ENCODE data around the gene APOBEC3C. TPM values are rescaled to one million over a fixed set of nuclear protein-coding genes. Genes with fewer than 3 reads are reported as not detected.

The APOBEC3C gene
- total RNA-seq, 1 experiment from 2014 or later, result 32.1 TPM

GRCh38 chr22:38968801-38969200 lies 45.3 kb upstream of the APOBEC3C start:
- Histone ChIP-seq H2BK20ac (ENCODE audit: low read depth, low read length, poor library complexity, severe bottlenecking) (no peak overlapping the region), H2AFZ (ENCODE audit: low read length) (no peak overlapping the region)
- DNase-seq, result no peak

More at GRCh38 chr22:38968801-38969200, 45.3 kb upstream of the APOBEC3C start:
- Histone ChIP-seq H3K4ac (ENCODE audit: low read depth, low read length) (no peak overlapping the region), H2BK5ac (ENCODE audit: insufficient read length, low read length) (no peak overlapping the region), H2BK12ac (ENCODE audit: insufficient read length, low read depth, low read length) (no peak overlapping the region), H3K4me1 (ENCODE audit: insufficient read depth, low read length) (no peaks in the 10 kb centered on the region; the same call in 1 of the 2 replicates), H3K23me2 (ENCODE audit: insufficient read length, low read depth, low read length, poor library complexity, severe bottlenecking) (no peaks in the 10 kb centered on the region), H2BK120ac (ENCODE audit: low read depth, low read length, poor library complexity, severe bottlenecking) (no peak overlapping the region), H4K5ac (ENCODE audit: insufficient read length, low read depth, low read length) (no peak overlapping the region), H4K20me1 (ENCODE audit: control insufficient read depth, insufficient read depth, insufficient read length) (no peaks in the 10 kb centered on the region), H4K91ac (ENCODE audit: insufficient read length, low read depth, low read length) (no peak overlapping the region), H2BK15ac (ENCODE audit: low read depth, low read length) (no peak overlapping the region), H3K79me1 (ENCODE audit: insufficient read depth, low read depth, low read length, poor library complexity, severe bottlenecking) (no peaks in the 10 kb centered on the region), H3K9ac (ENCODE audit: extremely low read depth, insufficient read length, low read length) (no peak overlapping the region), H3K27ac (ENCODE audit: insufficient read length, low read depth, low read length) (no peak overlapping the region), H3K9me3 (ENCODE audit: control insufficient read depth, low read depth, low read length) (no peaks in the 10 kb centered on the region), H3T11ph (ENCODE audit: low read length) (no peak overlapping the region), H3K56ac (ENCODE audit: insufficient read length, low read depth, low read length) (no peak overlapping the region), H3K27me3 (ENCODE audit: insufficient read depth, low read length) (no peaks in the 10 kb centered on the region), H4K8ac (replicated peaks; ENCODE audit: insufficient read length, low read depth, low read length) (no peak overlapping the region), H3K14ac (ENCODE audit: insufficient read depth, low read length) (no peak overlapping the region), H3K18ac (ENCODE audit: insufficient read length, low read depth, low read length) (no peak overlapping the region), H2AK5ac (ENCODE audit: insufficient read length, low read length) (no peak overlapping the region), H3K23ac (ENCODE audit: insufficient read length, low read depth, low read length) (no peak overlapping the region), H3K79me2 (ENCODE audit: insufficient read depth, low read length) (no peaks in the 10 kb centered on the region), H3K4me2 (ENCODE audit: insufficient read depth, insufficient read length, low read length) (no peak overlapping the region)
- WGBS (ENCODE audit: extremely low coverage, insufficient read length, low lambda C conversion rate), result no CpG with 5 or more reads among the region's 11 CpGs
- no peaks in the 10 kb centered on the region; a peak in 2 of 5 replicates for H3K9me3 Mint-ChIP-seq
- no peaks in the 10 kb centered on the region for H3K36me3 Mint-ChIP-seq (ENCODE audit: insufficient read depth in 1 of 3, low read depth in 3 of 3)
- H3K27ac Mint-ChIP-seq, result no peak overlapping the region
- H3K4me1 Mint-ChIP-seq, result peaks cover 15 to 21% of the 10 kb centered on the region in 2 experiments
- TF ChIP-seq CTCF (conservative IDR thresholded peaks at IDR 0.05), result no peak
- peaks cover 16% of the 10 kb centered on the region for H3K27me3 Mint-ChIP-seq (ENCODE audit: low read depth)
- no peak overlapping the region for H3K4me3 Mint-ChIP-seq
